Measurements from ENCODE around the gene PTPRZ1.

Gene PTPRZ1

GRCh38 chr7:121953601-121954000 lies 80.6 kb downstream of the PTPRZ1 start:
- no peak for DNase-seq (ENCODE audit: low read depth, low spot score)

- DNase-seq (ENCODE audit: low read depth, low spot score), result no peak
Measured at GRCh38 chr7:121954803-121955202, 81.8 kb downstream of the PTPRZ1 start.

GRCh38 chr7:121957626-121958025 lies 84.7 kb downstream of the PTPRZ1 start:
- no peak for DNase-seq (ENCODE audit: low read depth, low spot score)

GRCh38 chr7:121960678-121961077 lies 87.7 kb downstream of the PTPRZ1 start:
- DNase-seq (ENCODE audit: low read depth, low spot score), result no peak

GRCh38 chr7:121961089-121961867 lies 88.3 kb downstream of the PTPRZ1 start:
- no peak for DNase-seq (ENCODE audit: low read depth, low spot score)

GRCh38 chr7:121966276-121966934 lies 93.4 kb downstream of the PTPRZ1 start:
- DNase-seq (ENCODE audit: low read depth, low spot score), result no peak

- DNase-seq (ENCODE audit: low read depth, low spot score), result no peak
Measured at GRCh38 chr7:121966935-121967332, 94.0 kb downstream of the PTPRZ1 start.

GRCh38 chr7:121985476-121986030 lies 112.6 kb downstream of the PTPRZ1 start:
- no peak for DNase-seq (ENCODE audit: low read depth, low spot score)

GRCh38 chr7:121992068-121992467 lies 119.1 kb downstream of the PTPRZ1 start:
- DNase-seq (ENCODE audit: low read depth, low spot score), result no peak

- DNase-seq (ENCODE audit: low read depth, low spot score), result peak; percentile 49
Measured at GRCh38 chr7:121994625-121995410, 121.9 kb downstream of the PTPRZ1 start.

GRCh38 chr7:122006687-122007086 lies 133.7 kb downstream of the PTPRZ1 start:
- no peak for DNase-seq (ENCODE audit: low read depth, low spot score)

- DNase-seq (ENCODE audit: low read depth, low spot score), result no peak
Measured at GRCh38 chr7:122010116-122010515, 137.2 kb downstream of the PTPRZ1 start.

- no peak for DNase-seq (ENCODE audit: low read depth, low spot score)
Measured at GRCh38 chr7:122013065-122013464, 140.1 kb downstream of the PTPRZ1 start.

- DNase-seq (ENCODE audit: low read depth, low spot score), result no peak
Measured at GRCh38 chr7:122013630-122014029, 140.7 kb downstream of the PTPRZ1 start.

GRCh38 chr7:122014697-122015096 lies 141.7 kb downstream of the PTPRZ1 start:
- no peak for DNase-seq (ENCODE audit: low read depth, low spot score)

- DNase-seq (ENCODE audit: low read depth, low spot score), result no peak
Measured at GRCh38 chr7:122018032-122018431, 145.1 kb downstream of the PTPRZ1 start.

GRCh38 chr7:122027058-122027457 lies 154.1 kb downstream of the PTPRZ1 start:
- no peak for DNase-seq (ENCODE audit: low read depth, low spot score)

GRCh38 chr7:122033641-122034040 lies 160.7 kb downstream of the PTPRZ1 start:
- DNase-seq (ENCODE audit: low read depth, low spot score), result no peak

GRCh38 chr7:122035876-122036275 lies 162.9 kb downstream of the PTPRZ1 start:
- DNase-seq (ENCODE audit: low read depth, low spot score), result no peak

- DNase-seq (ENCODE audit: low read depth, low spot score), result no peak
Measured at GRCh38 chr7:122038134-122038533, 165.2 kb downstream of the PTPRZ1 start.

GRCh38 chr7:122038904-122039303 lies 165.9 kb downstream of the PTPRZ1 start:
- no peak for DNase-seq (ENCODE audit: low read depth, low spot score)

- DNase-seq (ENCODE audit: low read depth, low spot score), result no peak
Measured at GRCh38 chr7:122040147-122040546, 167.2 kb downstream of the PTPRZ1 start.

All from smooth muscle cell of the brain vasculature (primary cell).